Medulla oblongata (tissue), 1 donor: ENCODE data around the gene POLR1A.

Experiments used
- DNase-seq: peaks from one replicate; pipeline ENCODE4 v3.0.0-alpha.2; 2015; ENCODE audit errors: extremely low spot score

The POLR1A gene

DNA sequence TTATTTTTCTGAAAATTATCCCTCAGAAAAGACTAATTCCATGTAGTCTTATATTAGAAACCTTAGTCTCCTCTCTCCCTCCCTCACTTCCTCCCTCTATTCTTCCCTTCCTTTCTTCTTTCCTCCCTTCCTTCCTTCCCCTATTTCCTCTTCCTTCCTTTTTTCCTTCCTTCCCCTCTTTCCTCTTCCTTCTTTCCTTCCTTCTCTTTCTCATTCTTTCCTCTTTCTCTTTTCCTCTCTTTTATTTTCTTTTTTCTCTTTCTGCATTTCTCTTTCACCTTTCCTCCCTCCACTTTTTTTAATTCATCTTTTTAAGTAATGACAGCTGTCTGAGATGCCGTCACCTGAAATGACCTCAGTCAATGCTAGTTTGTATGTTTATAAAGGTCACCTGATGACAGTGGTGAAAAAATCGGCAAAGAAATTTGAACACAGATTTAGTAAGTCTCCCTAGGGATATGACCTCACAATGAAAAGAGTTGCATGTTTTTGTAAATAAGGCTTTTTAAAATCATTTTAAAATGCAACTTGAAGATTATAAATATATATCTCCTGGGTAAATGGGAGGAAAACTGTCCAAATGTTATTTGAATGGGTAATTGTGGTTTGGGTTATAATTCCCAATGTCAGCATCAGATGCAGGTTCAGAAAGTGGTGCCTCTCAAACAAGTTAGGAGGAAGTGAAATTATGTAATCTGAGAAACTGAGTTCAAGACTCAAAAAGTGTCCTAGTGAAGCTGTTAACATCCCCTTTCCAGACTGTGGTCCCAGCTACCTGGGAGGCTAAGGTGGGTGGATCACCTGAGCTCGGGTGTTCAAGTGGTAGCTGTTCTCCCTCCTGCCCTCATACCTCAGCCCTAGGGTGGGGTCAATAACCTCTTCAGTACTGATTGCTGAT, 126.6 kb downstream of the POLR1A start:
- DNase-seq, result no peak

DNA sequence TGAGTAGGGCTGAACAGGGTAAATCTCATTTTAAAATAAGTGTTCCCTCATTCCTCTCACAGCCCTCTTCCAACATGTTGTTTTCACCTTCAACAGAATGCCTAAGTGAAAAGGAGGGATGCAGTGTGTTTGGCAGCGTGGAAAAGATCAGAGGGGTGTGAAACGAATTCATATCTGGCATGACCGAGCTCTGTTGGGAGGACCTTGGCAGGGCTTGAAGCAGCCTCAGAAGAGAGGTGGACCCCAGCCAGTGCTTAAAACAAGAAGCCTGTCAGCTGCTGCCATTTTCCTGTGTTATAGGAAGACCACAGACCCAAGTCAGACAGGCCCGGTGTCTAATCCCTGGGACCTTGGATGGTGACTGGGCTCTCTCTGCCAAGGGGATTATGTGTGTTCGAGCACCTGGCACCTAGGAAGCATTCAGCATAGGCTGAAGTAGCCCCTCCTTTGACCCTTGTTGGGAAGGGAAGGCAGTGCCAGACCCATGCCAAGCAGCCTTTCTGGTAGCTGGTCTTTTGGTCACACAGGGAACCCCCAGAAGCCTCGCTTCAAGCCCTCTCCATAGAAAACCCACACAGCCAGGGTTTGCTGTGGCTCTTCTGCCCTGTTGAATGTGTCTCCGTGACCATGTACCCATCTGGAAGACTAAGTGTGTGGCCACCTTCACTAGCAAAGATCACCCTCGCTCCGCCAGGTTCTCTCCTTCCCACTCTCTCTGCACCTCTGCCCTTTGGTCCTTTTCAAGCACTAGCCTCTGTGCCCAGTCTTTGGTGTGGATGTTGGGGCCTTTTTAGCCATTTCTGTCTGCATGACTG, 129.4 kb downstream of the POLR1A start:
- no peak for DNase-seq

DNA sequence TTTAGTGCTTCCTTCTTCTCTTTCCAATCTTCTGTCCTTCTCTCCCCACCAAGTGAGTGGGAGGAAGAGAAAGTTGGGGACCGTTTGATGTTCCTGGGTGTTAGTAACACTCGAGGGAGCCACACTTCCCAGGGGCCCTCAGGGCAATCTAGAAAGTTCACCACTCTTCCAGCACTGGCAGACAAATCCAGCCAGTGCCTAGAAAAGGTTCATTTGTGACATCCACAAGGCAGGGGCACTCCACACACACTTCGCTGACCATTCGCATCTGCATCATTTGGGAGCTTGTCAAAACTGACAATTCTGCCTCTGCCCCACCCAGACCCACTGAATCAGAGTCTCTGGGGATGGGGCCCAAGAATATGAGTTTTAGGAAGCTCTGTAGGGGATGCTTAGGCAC, 130.1 kb downstream of the POLR1A start:
- no peak for DNase-seq

- no peak for DNase-seq
These were observed 131.3 kb downstream of the POLR1A start for GRCh38 chr2:85974390-85974789.

- no peak for DNase-seq
These were observed 133.3 kb downstream of the POLR1A start for GRCh38 chr2:85972355-85972754.

- DNase-seq, result no peak
These were observed 134.3 kb downstream of the POLR1A start for GRCh38 chr2:85971366-85971765.
